IPS-NIHi11 (cell line): ENCODE measurements around the gene GYS1.

Source experiments
- DNase-seq: peaks from one replicate; pipeline ENCODE4 v3.0.0; 2012; ENCODE audit warnings: mixed read lengths, low spot score

GYS1 gene

GRCh38 chr19:48963371-48964204, 29.5 kb downstream of the GYS1 start:
- peak; percentile 75 for DNase-seq

GRCh38 chr19:48962849-48963165, 30.3 kb downstream of the GYS1 start:
- no peak for DNase-seq

GRCh38 chr19:48962029-48962848, 30.9 kb downstream of the GYS1 start:
- no peak for DNase-seq

- DNase-seq: no peak
Observed at GRCh38 chr19:48961673-48962028, 31.5 kb downstream of the GYS1 start.

GRCh38 chr19:48961051-48961649, 32.0 kb downstream of the GYS1 start:
- no peak for DNase-seq

DNA sequence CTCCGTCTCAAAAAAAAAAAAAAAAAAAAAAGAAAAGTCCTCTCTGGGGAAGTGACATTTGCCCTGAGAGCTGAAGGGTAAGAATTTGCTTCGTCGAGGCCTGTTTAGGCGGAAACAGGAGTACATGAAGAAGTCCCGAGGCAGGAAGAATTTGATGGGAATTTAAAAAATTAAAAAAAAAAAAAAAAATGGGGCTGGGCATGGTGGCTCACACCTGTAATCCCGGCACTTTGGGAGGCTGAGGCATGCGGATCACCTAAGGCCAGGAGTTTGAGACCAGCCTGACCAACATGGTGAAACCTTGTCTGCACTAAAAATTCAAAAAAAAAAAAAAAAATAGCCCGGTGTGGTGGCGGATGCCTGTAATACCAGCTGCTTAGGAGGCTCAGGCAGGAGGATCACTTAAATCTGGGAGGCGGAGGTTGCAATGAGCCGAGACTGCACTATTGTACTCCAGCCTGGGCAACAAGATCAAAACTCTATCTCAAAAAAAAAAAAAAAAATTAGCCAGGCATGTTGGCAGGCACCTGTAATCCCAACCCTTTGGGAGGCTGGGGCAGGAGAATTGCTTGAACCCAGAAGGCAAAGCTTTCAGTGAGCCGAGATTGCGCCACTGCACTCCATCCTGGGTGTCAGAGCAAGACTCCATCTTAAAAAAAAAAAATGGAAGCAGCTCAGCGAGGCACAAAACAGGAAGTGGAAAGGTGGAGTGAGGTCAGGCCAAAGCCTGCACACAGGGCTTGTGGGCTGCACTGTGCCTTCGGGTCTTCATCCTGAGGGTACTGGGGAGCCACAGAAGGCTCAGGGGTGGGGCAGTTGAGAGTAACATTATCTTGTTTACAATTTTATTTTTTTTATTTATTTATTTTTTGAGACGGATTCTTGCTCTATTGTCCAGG, 33.5 kb downstream of the GYS1 start:
- DNase-seq: no peak

- no peak for DNase-seq
Observed at GRCh38 chr19:48958006-48958405, 35.1 kb downstream of the GYS1 start.

DNA sequence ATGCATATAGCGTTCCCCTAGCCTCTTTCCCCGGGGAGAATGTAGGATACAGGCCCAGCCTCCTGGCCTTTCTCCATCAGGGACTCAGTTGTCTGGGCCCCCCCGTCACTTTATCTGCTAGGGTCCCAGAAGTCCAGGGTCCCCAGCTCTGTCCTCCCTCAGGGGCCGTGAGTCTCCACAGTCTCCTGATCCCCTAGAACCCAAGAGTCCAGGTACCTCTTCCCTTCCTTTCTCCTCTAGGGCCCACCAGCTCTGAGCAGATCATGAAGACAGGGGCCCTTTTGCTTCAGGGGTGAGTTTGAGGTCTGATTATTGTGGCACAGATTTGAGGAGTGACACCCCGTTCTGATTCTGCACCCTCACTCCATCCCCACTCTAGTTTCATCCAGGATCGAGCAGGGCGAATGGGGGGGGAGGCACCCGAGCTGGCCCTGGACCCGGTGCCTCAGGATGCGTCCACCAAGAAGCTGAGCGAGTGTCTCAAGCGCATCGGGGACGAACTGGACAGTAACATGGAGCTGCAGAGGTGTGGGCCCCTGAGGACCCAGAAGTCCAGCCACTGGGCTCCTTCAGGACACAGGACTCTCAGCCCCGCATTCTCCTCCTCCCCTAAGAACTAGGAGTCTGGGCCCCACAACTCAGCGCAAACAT, 37.7 kb downstream of the GYS1 start:
- DNase-seq: no peak

DNA sequence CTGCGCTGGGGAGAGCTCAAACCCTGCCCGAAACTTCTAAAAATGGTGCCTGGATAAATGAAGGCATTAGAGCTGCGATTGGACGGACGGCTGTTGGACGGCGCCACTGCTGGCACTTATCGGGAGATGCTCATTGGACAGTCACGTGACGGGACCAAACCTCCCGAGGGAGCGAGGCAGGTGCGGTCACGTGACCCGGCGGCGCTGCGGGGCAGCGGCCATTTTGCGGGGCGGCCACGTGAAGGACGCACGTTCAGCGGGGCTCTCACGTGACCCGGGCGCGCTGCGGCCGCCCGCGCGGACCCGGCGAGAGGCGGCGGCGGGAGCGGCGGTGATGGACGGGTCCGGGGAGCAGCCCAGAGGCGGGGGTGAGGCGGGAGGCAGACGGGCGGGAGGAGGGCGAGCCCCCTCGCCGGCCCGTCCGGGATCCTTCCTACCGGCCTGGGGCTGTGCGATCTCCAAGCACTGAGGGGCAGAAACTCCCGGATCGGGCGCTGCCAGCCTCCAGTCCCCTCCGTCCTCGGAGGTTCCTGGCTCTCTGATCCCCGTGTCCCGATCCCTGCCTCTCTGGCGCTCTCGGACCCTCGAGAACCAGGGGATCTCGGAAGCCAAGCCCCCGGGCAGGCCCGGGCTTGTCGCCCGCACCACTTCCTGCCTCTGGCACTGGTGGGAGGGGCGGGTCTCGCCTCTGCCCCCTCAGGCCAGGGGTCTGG, 38.4 kb downstream of the GYS1 start, which contains the start of gene BAX:
Gene BAX (plus strand): TSS at position 281 of the 713 bp plus-strand sequence. CDS start 54 bp downstream, at position 335.
- DNase-seq: peak; percentile 98

DNA sequence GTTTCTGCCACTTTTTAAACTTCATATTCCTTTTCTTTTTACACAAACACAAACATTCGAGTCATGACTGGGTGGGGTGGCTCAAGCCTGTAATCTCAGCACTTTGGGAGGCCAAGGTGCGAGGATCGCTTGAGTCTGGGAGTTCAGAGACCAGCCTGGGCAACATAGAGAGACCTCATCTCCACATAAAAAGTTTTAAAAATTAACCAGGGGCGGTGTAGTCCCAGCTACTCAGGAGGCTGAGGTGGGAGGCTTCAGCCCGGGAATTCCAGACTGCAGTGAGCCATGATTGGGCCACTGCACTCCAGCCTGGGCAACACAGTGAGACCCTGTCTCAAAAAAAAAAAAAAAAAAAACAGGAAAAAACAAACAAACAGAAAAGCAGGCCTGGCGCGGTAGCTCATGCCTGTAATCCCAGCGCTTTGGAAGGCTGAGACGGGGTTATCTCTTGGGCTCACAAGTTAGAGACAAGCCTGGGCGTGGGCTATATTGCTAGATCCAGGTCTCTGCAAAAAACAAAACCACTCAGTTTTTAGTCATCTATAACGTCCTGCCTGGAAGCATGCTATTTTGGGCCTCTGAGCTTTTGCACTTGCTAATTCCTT, 39.0 kb downstream of the GYS1 start:
- no peak for DNase-seq

DNA sequence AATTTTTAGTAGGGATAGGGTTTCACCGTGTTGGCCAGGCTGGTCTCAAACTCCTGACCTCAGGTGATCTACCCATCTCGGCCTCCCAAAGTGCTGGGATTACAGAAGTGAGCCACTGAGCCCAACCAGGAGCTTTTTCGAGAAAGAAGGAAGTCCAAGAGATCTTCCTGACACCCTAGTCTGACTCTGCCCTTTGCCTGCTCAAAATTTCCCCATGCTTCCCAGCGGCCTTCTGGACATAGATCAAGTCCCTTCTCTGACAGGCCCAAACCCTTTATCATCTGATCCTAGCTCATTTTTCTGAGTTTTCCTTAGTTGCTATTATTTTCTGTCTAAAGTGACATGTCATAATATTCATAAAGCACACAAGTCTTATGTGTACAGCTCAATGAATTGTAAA, 40.0 kb downstream of the GYS1 start:
- DNase-seq: no peak

DNA sequence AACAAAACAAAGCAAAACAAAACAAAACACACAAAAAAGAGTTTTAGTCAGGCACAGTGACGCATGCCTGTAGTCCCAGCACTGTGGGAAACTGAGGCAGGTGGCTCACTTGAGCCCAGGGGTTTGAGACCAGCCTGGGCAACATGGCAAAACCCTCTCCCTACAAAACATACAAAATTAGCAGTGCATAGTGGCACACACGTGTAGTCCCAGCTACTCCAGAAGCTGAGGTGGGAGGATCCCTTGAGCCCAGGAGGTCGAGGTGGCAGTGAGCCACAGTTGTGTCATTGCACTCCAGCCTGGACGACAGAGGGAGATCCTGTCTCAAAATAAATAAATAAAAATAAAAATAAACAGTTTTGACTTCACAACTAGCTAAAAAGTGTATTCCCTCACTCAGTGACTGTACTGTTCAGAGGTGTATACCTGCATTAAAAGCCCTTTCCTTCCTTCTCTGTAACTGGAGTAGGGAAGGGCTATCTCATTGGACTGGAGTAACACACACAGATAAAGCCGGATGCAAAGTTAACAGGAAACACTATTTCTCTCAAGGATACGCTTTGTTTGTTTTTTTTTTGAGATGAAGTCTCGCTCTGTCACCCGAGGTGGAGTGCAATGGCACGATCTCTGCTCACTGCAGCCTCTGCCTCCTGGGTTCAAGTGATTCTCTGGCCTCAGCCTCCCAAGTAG, 42.1 kb downstream of the GYS1 start:
- DNase-seq: no peak

- DNase-seq: no peak
Observed at GRCh38 chr19:48950159-48950558, 43.0 kb downstream of the GYS1 start.

DNA sequence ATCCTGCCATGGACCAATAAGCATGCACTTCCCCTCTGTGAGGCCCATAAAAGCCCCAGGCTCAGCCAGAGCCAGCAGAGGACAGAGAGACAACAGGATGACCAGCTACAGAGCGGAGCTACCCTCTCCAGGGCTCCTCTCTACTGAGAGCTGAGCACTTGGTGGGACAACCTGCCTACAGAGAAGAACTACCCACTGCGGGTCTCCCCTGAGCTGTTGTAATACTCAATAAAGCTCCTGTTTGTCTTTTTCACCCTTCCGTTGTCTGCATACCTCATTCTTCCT, 45.9 kb downstream of the GYS1 start:
- no peak for DNase-seq

- no peak for DNase-seq
Observed at GRCh38 chr19:48946463-48947257, 46.4 kb downstream of the GYS1 start.

GRCh38 chr19:48945817-48946216, 47.3 kb downstream of the GYS1 start:
- no peak for DNase-seq

DNA sequence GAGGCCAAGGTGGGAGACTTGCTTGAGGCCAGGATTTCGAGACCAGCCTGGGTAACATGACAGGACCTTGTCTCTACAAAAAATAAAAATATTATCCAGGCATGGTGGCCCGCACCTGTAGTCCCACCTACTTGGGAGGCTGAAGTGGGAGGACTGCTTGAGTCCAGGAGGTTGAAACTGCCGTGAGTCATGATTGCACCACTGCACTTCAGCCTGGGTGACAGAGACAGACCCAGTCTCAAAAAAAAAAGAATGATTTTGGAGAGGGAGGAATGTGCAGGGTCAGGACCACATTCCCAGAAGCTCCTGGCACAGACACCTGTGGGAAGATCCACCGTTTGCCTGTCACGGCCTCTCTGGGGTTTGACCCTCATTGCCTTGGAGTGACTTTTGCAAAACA, 47.7 kb downstream of the GYS1 start:
- DNase-seq: no peak

DNA sequence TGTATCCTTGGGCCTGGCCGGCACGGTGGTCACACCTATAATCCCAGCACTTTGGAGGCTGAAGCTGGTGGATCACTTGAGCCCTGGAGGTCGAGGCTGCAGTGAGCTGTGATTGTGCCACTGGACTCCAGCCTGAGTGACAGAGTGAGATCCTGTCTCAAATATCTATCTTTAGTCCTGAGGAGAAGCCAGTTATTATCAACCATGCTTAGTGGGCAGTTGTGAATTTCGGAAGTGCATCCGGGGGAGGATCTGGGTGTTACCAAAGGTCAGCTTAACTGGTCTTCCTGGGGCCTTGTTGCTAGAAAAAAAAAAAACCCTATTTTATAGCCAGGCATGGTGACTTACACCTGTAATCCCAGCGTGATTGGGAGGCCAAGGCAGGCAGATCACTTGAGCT, 50.0 kb downstream of the GYS1 start:
- DNase-seq: no peak

DNA sequence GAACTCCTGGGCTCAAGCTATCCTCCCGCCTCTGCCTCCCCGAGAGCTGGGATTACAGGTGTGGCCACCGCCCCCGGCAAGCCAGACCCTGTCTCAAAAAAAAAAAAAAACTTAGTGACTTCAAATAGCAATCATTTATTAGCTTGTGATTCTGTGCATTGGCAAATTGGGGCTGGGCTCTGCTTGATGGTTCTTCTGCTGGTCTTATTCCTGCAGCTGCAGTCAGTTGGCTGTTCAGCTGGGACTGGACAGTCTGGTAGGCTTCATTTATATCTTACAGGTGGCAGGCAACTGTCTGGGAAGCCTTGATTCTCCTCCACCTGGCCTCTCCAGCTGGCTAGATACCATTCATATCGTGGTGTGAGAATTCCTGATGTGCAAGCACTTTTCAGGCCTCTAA, 52.2 kb downstream of the GYS1 start:
- no peak for DNase-seq
